Activated CD8-positive, alpha-beta T cell treated with anti-CD3 and anti-CD28 coated beads for 36 hours (primary cell): ENCODE data around the gene KCNJ11. TPM values are rescaled to one million over a fixed set of nuclear protein-coding genes. Genes with fewer than 3 reads are reported as not detected.

Source experiments
- ATAC-seq: fragments of 200-7000 bp; cut with Tn5 transposase; one replicate; pipeline ENCODE4 v1.10.0; 2021; ENCODE audit warnings: mild to moderate bottlenecking, moderate library complexity
- CTCF ChIA-PET: fragments of 350-600 bp; sonication (Branson Sonifier 250); formaldehyde crosslinking; loops from one replicate; lab custom pipeline; 2021; ENCODE audit warnings: antibody characterized with exemption; lab: Charles Lee
- POLR2A ChIA-PET: fragments of 350-600 bp; sonication (Branson Sonifier 250); formaldehyde crosslinking; loops from one replicate; lab custom pipeline; 2021; ENCODE audit warnings: antibody characterized with exemption; lab: Charles Lee
- DNase-seq: peaks from one replicate; pipeline ENCODE4 v3.0.0-alpha.2; 2020
- H3K27ac Mint-ChIP-seq: one replicate; pipeline ENCODE4 v1.8.0; 2021; ENCODE audit warnings: mild to moderate bottlenecking, mixed read lengths
- H3K27me3 Mint-ChIP-seq: one replicate; pipeline ENCODE4 v1.8.0; 2021; ENCODE audit warnings: mixed read lengths
- H3K36me3 Mint-ChIP-seq: one replicate; pipeline ENCODE4 v1.8.0; 2021; ENCODE audit warnings: low read depth, mixed read lengths
- H3K4me1 Mint-ChIP-seq: one replicate; pipeline ENCODE4 v1.8.0; 2021; ENCODE audit warnings: low read depth, mixed read lengths
- H3K4me3 Mint-ChIP-seq: one replicate; pipeline ENCODE4 v1.8.0; 2021; ENCODE audit warnings: mild to moderate bottlenecking, moderate library complexity, mixed read lengths
- H3K9me3 Mint-ChIP-seq: one replicate; pipeline ENCODE4 v1.8.0; 2021; ENCODE audit warnings: mixed read lengths
- CTCF ChIP-seq: fragments of 200-600 bp; IDR thresholded peaks from one replicate; pipeline ENCODE4 v1.8.0; 2022; ENCODE audit warnings: antibody characterized with exemption, mild to moderate bottlenecking
- intact Hi-C: fragments of 100-400 bp; cut with micrococcal nuclease; formaldehyde crosslinking; loops from one replicate; pipeline ENCODE4 v1.10.0; 2022
- total RNA-seq, 2 experiments: library from RNA; stranded (reverse); gene quantifications; one replicate each; pipeline ENCODE4 v1.2.3, GENCODE V29; 2021

The KCNJ11 gene
- total RNA-seq, 2 experiments from 2014 or later, result 1.2 to 2.4 TPM

DNA sequence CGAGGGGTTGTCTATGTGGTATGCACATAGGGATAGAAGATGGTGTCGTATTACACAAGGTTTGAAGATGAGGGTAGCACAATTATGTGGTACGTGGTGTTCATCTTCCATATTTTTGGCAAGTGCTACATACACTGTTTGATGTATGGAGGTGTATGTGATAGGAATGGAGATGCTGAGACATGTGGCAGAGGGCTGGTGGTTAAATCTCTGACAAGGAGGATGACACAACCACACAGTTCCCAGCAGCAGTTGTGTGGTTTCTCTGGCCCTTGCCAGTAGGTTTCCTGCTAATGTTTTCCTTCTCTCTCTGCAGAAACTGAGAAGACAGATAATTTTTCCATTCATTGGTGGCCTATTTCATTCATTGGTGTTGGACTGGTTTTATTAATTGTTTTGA lies 19.9 kb downstream of the KCNJ11 start:
- Mint-ChIP-seq H3K9me3 (peaks cover 48% of the 10 kb centered on the region), H3K4me1 (peaks cover 3% of the 10 kb centered on the region), H3K27me3 (no peaks in the 10 kb centered on the region), H3K4me3 (no peak overlapping the region), H3K27ac (no peak overlapping the region), H3K36me3 (peaks cover 78% of the 10 kb centered on the region)
- no peak for TF ChIP-seq CTCF
- ChIA-PET CTCF (no interaction called here), POLR2A (no interaction called here)
- intact Hi-C loops, result no loop called here
- DNase-seq (no peak), ATAC-seq (no peak)

GRCh38 chr11:17366495-17366894 lies 22.0 kb downstream of the KCNJ11 start:
- no peak overlapping the region for H3K4me3 Mint-ChIP-seq
- TF ChIP-seq CTCF, result no peak
- peaks cover 32% of the 10 kb centered on the region for H3K9me3 Mint-ChIP-seq
- POLR2A ChIA-PET, result interaction anchor here (1.4 kb wide), 1 partner anchor 269 kb away, joined by 3 read pairs; no protein-coding TSS in a partner anchor
- peaks cover 3% of the 10 kb centered on the region for H3K4me1 Mint-ChIP-seq
- intact Hi-C loops, result no loop called here
- ATAC-seq (no peak), DNase-seq (no peak)
- no peak overlapping the region for H3K27ac Mint-ChIP-seq
- CTCF ChIA-PET, result interaction anchor here (0.9 to 3.0 kb wide), 4 partner anchors 12 to 137 kb away, joined by 3 to 14 read pairs (median 9); no protein-coding TSS in a partner anchor
- no peaks in the 10 kb centered on the region for H3K27me3 Mint-ChIP-seq
- H3K36me3 Mint-ChIP-seq, result peaks cover 65% of the 10 kb centered on the region

GRCh38 chr11:17354601-17354991 lies 33.9 kb downstream of the KCNJ11 start:
- Mint-ChIP-seq H3K4me1 (peaks cover 34% of the 10 kb centered on the region), H3K27me3 (no peaks in the 10 kb centered on the region), H3K27ac (peak overlapping the region; percentile 34), H3K36me3 (peaks cover 28% of the 10 kb centered on the region), H3K4me3 (peak overlapping the region; percentile 87), H3K9me3 (peaks cover 3% of the 10 kb centered on the region)
- intact Hi-C loops, result loop anchor here (5.0 kb wide), 3 partner anchors 57 to 122 kb away; partner anchors contain the start of gene NUCB2
- CTCF ChIA-PET, result interaction anchor here (0.8 to 3.7 kb wide), 21 partner anchors 10 to 171 kb away, joined by 3 to 20 read pairs (median 5); partner anchors contain the start of genes NUCB2 and PIK3C2A
- peak; percentile 87 for DNase-seq
- peak; percentile 45 for ATAC-seq
- peak; percentile 80 for TF ChIP-seq CTCF
- POLR2A ChIA-PET, result interaction anchor here (0.8 to 2.0 kb wide), 4 partner anchors 13 to 277 kb away, joined by 4 to 6 read pairs (median 4); partner anchors contain the start of genes KCNJ11, NUCB2 and RPS13

DNA sequence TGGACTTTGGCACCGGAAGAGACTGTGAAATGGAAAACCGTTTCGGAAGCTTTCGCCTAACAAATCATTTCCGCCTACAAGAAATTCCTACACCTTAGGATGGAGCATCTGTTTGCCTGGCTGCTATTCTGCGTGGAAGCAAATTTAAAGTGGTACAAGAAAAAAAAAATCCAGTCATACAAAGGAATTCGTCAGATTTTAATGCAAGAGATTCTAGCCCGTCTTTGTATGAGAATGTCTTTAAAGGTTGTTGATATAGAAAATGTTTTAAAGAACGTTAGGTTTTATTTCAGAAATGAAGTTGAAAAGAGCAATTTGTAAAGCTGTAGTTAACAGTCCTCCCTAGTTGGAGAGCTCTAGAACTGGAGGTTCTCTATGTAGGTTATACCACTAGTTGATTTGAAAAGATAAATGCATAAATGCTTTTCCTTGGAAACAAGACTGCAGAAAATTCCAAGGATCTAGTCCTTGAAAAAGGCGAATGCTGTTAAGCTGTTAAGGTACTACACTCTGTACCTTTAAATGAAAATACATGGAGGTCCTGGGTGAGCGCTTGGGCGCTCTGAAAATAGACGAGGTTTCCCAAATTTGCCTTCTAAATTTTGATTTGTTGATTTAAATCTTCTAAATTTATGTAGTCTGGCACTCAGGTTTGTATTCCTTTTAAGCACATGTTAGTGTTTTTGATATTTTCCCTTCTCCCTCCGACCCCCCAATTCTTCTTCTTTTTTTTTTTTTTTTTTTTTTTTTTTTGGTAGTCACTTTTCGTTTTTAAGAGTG lies 34.4 kb downstream of the KCNJ11 start:
- CTCF ChIA-PET, result interaction anchor here (0.6 to 3.7 kb wide), 26 partner anchors 9 to 604 kb away, joined by 3 to 20 read pairs (median 5); partner anchors contain the start of genes NUCB2 and PIK3C2A
- H3K27me3 Mint-ChIP-seq, result no peaks in the 10 kb centered on the region
- DNase-seq, result no peak
- peaks cover 24% of the 10 kb centered on the region for H3K36me3 Mint-ChIP-seq
- TF ChIP-seq CTCF, result no peak
- H3K9me3 Mint-ChIP-seq, result no peaks in the 10 kb centered on the region
- peak overlapping the region; percentile 91 for H3K27ac Mint-ChIP-seq
- ATAC-seq, result no peak
- peak overlapping the region; percentile 87 for H3K4me3 Mint-ChIP-seq
- intact Hi-C loops, result loop anchor here (5.0 kb wide), 3 partner anchors 57 to 122 kb away; partner anchors contain the start of gene NUCB2
- H3K4me1 Mint-ChIP-seq, result peaks cover 34% of the 10 kb centered on the region
- POLR2A ChIA-PET, result interaction anchor here (0.7 to 2.0 kb wide), 8 partner anchors 13 to 276 kb away, joined by 3 to 6 read pairs (median 4); partner anchors contain the start of genes KCNJ11, NUCB2 and RPS13
